ENCODE results near the gene PABPC3. TPM values are rescaled to one million over a fixed set of nuclear protein-coding genes. Genes with fewer than 3 reads are reported as not detected.

Gene PABPC3
- total RNA-seq, 1 donor from 2014 or later: 0.24 TPM

GRCh38 chr13:25111585-25111956, 15.6 kb downstream of the PABPC3 start:
- DNase-seq (ENCODE audit: low spot score): no peak

GRCh38 chr13:25112695-25113255, 16.8 kb downstream of the PABPC3 start:
- no peak for DNase-seq (ENCODE audit: low spot score)

GRCh38 chr13:25114220-25114619, 18.3 kb downstream of the PABPC3 start:
- DNase-seq (ENCODE audit: low spot score): peak; percentile 85

GRCh38 chr13:25116044-25116443, 20.1 kb downstream of the PABPC3 start:
- no peak for DNase-seq (ENCODE audit: low spot score)

GRCh38 chr13:25117312-25117711, 21.4 kb downstream of the PABPC3 start:
- DNase-seq (ENCODE audit: low spot score): no peak

- DNase-seq (ENCODE audit: low spot score): peak; percentile 19
Measured at GRCh38 chr13:25118378-25118905, 22.5 kb downstream of the PABPC3 start.

- no peak for DNase-seq (ENCODE audit: low spot score)
Measured at GRCh38 chr13:25130944-25131343, 35.0 kb downstream of the PABPC3 start.

GRCh38 chr13:25131881-25132420, 36.0 kb downstream of the PABPC3 start:
- no peak for DNase-seq (ENCODE audit: low spot score)

- DNase-seq (ENCODE audit: low spot score): no peak
Measured at GRCh38 chr13:25132751-25133390, 36.9 kb downstream of the PABPC3 start.

- DNase-seq (ENCODE audit: low spot score): no peak
Measured at GRCh38 chr13:25135896-25136295, 40.0 kb downstream of the PABPC3 start.

- no peak for DNase-seq (ENCODE audit: low spot score)
Measured at GRCh38 chr13:25136880-25137787, 41.2 kb downstream of the PABPC3 start.

GRCh38 chr13:25137788-25138115, 41.8 kb downstream of the PABPC3 start:
- DNase-seq (ENCODE audit: low spot score): no peak

GRCh38 chr13:25141042-25141441, 45.1 kb downstream of the PABPC3 start:
- DNase-seq (ENCODE audit: low spot score): no peak

- DNase-seq (ENCODE audit: low spot score): no peak
Measured at GRCh38 chr13:25143706-25144105, 47.8 kb downstream of the PABPC3 start.

GRCh38 chr13:25147638-25148401, 51.9 kb downstream of the PABPC3 start:
- no peak for DNase-seq (ENCODE audit: low spot score)

GRCh38 chr13:25148402-25148771, 52.5 kb downstream of the PABPC3 start:
- no peak for DNase-seq (ENCODE audit: low spot score)

Other genes starting within 250 kb of the PABPC3 start
- 2.4 TPM for gene AMER2, start 76.2 kb downstream of the PABPC3 start, total RNA-seq (ENCODE audit: insufficient read depth, low replicate concordance)
- gene MTMR6, start 191.4 kb downstream of the PABPC3 start, total RNA-seq (ENCODE audit: insufficient read depth, low replicate concordance): 28.6 TPM
- 127 TPM for gene NUP58, start 205.5 kb downstream of the PABPC3 start, total RNA-seq (ENCODE audit: insufficient read depth, low replicate concordance)

All from umbilical cord (tissue), 2 donors.